ENCODE measurements around the gene FEM1C. TPM values are rescaled to one million over a fixed set of nuclear protein-coding genes. Genes with fewer than 3 reads are reported as not detected.

The FEM1C gene
- total and polyA plus RNA-seq, 10 of the 15 experiments (the other 5 are each of a cell fraction or from before 2014, with no cell fraction given): 1.9 to 15.6 (median 8.0) TPM

DNA sequence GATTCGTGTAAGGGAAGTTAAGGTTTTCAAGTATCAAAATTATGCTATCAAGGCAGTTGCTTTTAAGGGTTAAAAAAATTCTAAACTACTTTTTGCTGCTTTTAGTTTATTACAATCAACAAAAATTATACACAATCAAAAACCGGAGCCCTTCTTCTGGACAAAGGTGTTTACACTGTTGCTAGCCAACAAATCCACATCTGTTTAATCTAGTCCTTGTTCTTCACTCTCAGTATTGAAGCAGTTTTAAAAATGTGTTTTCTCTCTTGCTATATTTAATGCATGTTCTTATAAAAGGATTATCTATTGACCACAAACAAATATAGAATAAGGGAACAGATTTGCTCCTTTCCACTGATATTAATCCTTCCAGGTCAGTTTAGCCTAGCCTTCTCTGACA lies 2.5 kb downstream of the FEM1C start (continued):
- no peak for TF ChIP-seq SREBF2 (IDR thresholded peaks at IDR 0.05; ENCODE audit: low read length)
- no peak for TF ChIP-seq CBX5 (IDR thresholded peaks at IDR 0.05; ENCODE audit: low read depth)
- TF ChIP-seq TARDBP (IDR thresholded peaks at IDR 0.05; ENCODE audit: borderline replicate concordance): no peak
- no peak for TF ChIP-seq SPI1 (IDR thresholded peaks at IDR 0.05; ENCODE audit: borderline replicate concordance, insufficient read depth, low read depth, low read length)
- TF ChIP-seq CHD2 (IDR thresholded peaks at IDR 0.05; ENCODE audit: borderline replicate concordance, low read depth, low read length): no peak
- TF ChIP-seq MXI1 (IDR thresholded peaks at IDR 0.05; ENCODE audit: low read depth, low read length): no peak
- no peak for TF ChIP-seq MLLT1 (IDR thresholded peaks at IDR 0.05)
- TF ChIP-seq, protein P1, sequence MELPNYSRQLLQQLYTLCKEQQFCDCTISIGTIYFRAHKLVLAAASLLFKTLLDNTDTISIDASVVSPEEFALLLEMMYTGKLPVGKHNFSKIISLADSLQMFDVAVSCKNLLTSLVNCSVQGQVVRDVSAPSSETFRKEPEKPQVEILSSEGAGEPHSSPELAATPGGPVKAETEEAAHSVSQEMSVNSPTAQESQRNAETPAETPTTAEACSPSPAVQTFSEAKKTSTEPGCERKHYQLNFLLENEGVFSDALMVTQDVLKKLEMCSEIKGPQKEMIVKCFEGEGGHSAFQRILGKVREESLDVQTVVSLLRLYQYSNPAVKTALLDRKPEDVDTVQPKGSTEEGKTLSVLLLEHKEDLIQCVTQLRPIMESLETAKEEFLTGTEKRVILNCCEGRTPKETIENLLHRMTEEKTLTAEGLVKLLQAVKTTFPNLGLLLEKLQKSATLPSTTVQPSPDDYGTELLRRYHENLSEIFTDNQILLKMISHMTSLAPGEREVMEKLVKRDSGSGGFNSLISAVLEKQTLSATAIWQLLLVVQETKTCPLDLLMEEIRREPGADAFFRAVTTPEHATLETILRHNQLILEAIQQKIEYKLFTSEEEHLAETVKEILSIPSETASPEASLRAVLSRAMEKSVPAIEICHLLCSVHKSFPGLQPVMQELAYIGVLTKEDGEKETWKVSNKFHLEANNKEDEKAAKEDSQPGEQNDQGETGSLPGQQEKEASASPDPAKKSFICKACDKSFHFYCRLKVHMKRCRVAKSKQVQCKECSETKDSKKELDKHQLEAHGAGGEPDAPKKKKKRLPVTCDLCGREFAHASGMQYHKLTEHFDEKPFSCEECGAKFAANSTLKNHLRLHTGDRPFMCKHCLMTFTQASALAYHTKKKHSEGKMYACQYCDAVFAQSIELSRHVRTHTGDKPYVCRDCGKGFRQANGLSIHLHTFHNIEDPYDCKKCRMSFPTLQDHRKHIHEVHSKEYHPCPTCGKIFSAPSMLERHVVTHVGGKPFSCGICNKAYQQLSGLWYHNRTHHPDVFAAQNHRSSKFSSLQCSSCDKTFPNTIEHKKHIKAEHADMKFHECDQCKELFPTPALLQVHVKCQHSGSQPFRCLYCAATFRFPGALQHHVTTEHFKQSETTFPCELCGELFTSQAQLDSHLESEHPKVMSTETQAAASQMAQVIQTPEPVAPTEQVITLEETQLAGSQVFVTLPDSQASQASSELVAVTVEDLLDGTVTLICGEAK (IDR thresholded peaks at IDR 0.05; ENCODE audit: borderline replicate concordance): no peak

Measured in GM12878 (cell line).